Kidney epithelial cell (primary cell): Measurements from ENCODE around the gene PIGQ. TPM values are rescaled to one million over a fixed set of nuclear protein-coding genes. Genes with fewer than 3 reads are reported as not detected.

Experiments
- DNase-seq: peaks from one replicate; pipeline ENCODE4 v3.0.0-alpha.2; 2010; ENCODE audit warnings: low read depth
- H3K27me3 ChIP-seq: 2 replicates; pipeline ENCODE4 v1.6.0; 2011; ENCODE audit warnings: low read length; ENCODE audit not compliant: control insufficient read depth, insufficient read depth
- H3K36me3 ChIP-seq: 2 replicates; pipeline ENCODE4 v1.5.1; 2011; ENCODE audit warnings: low read length; ENCODE audit not compliant: control insufficient read depth, insufficient read depth
- H3K4me3 ChIP-seq: 2 replicates; pipeline ENCODE4 v1.5.1; 2011; ENCODE audit warnings: low read depth, mild to moderate bottlenecking, control low read depth, low read length
- total RNA-seq: library from RNA; depleted of rRNA; stranded (reverse); fragments of >200 nt; gene quantifications from 2 replicates; pipeline ENCODE4 v1.2.3, GENCODE V29; 2015
- TF ChIP-seq, protein P1 (sequence below): IDR thresholded peaks from 2 replicates; pipeline ENCODE4 v1.5.1; 2011; ENCODE audit warnings: mild to moderate bottlenecking, moderate library complexity, low read length, control low read depth, inconsistent platforms; ENCODE audit not compliant: insufficient read depth, poor library complexity, severe bottlenecking

Gene PIGQ
- total RNA-seq, 1 donor from 2014 or later = 54.9 TPM

- Histone ChIP-seq H3K27me3 (peaks cover 27% of the 10 kb centered on the region), H3K4me3 (no peak overlapping the region), H3K36me3 (peaks cover 1% of the 10 kb centered on the region)
- DNase-seq = no peak
- TF ChIP-seq, protein P1, sequence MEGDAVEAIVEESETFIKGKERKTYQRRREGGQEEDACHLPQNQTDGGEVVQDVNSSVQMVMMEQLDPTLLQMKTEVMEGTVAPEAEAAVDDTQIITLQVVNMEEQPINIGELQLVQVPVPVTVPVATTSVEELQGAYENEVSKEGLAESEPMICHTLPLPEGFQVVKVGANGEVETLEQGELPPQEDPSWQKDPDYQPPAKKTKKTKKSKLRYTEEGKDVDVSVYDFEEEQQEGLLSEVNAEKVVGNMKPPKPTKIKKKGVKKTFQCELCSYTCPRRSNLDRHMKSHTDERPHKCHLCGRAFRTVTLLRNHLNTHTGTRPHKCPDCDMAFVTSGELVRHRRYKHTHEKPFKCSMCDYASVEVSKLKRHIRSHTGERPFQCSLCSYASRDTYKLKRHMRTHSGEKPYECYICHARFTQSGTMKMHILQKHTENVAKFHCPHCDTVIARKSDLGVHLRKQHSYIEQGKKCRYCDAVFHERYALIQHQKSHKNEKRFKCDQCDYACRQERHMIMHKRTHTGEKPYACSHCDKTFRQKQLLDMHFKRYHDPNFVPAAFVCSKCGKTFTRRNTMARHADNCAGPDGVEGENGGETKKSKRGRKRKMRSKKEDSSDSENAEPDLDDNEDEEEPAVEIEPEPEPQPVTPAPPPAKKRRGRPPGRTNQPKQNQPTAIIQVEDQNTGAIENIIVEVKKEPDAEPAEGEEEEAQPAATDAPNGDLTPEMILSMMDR = no peak
These were observed 15.5 kb upstream of the PIGQ start for GRCh38 chr16:554297-554621.

- no peak for DNase-seq
- peaks cover 33% of the 10 kb centered on the region for H3K27me3 ChIP-seq
- no peak overlapping the region for H3K4me3 ChIP-seq
- TF ChIP-seq, protein P1 = no peak
- H3K36me3 ChIP-seq = peaks cover 1% of the 10 kb centered on the region
These were observed 15.0 kb upstream of the PIGQ start for GRCh38 chr16:554640-555365.

DNA sequence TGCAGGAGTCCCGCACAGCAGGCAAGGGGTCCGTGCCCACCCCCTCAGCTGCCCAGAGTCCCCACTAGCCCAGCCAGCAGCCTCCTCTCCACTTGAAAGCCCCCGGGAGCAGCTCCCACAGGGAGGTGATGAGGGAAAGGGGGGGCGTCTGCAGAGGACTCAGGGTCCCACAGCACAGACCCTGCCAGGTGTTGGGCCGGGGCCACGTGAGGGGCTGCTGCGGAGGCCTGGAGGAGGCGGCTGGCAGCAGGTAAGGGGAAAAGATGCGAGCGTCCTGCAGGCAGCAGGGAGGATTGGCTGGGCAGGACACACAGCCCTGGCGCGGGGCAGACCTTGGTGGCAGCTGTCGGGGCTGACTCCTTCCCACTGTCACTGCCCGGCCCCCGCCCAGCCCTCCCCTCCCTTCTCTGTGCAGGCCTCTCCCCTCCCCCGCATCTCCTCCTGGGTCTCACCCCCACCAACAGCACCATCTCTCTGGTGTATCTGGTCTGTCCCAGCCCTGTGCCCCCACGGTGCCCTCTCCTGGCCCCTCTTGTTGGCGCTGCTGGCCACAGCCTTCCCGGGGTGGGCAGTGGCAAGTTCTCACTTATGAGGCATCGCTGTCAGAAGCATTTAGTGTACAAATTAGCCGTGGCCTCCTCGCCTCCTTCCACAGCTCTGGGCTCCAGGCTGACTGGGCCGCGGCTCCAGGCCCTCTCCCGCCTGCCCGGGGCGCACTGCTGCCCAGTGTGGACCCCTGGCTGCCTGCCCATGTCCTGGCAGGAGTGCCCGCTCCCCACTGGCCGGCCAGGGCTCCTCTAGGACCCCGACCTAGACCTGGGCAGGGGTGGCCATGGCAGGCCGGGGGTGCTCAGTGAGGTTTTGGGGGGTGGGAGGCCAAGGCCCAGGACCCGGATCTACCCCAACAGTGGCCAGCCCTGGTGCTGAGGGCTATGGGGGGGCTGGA lies 14.0 kb upstream of the PIGQ start:
- no peak for DNase-seq
- H3K4me3 ChIP-seq = no peak overlapping the region
- H3K36me3 ChIP-seq = peaks cover 1% of the 10 kb centered on the region
- H3K27me3 ChIP-seq = peaks cover 38% of the 10 kb centered on the region
- TF ChIP-seq, protein P1 = peak; percentile 9

GRCh38 chr16:556474-557173 lies 13.1 kb upstream of the PIGQ start:
- H3K36me3 ChIP-seq = peaks cover 1% of the 10 kb centered on the region
- no peak overlapping the region for H3K4me3 ChIP-seq
- TF ChIP-seq, protein P1 = no peak
- H3K27me3 ChIP-seq = peaks cover 47% of the 10 kb centered on the region
- DNase-seq = no peak

DNA sequence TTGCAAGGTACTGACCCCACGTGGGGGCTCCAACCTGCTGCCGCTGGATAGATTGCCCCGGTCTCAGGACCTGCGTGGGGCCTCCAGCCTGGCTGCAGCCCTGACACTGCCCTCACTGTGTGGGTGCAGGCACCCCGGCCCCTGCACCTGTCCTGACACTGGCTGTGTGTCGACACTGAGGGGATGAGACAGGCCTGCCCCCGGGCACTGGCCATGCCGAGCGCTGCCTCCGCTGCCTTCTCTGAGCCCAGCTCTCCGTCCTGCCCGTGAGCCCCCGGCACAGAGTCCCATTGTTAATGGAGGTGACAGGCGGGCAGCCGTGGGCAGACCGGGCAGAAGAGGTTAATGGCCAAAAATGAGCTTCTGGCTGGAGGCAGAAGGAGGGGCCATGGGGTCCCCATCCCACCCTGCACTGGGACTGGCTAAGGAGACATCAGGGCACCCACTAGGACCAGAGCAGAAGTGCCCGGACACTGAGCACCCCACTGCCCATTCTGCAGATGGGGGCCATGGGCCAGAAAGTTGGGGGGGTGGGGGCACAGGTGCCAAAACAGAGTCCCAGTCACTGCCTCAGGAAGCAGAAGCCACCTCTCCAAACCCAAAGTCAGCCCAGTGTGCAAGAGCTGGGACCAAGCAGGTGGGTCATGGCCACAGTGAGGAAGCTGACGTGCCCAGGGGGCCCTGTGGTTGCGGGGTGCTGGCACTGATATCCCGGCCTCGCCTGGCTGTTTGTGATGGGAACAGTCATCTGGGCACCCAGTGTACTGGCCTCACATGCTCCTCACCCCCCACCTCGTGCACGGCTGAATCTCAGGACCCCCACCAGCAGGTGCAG lies 12.1 kb upstream of the PIGQ start:
- Histone ChIP-seq H3K36me3 (peaks cover under 1% of the 10 kb centered on the region), H3K4me3 (no peak overlapping the region), H3K27me3 (peaks cover 57% of the 10 kb centered on the region)
- no peak for DNase-seq
- TF ChIP-seq, protein P1 = no peak
